ACC112 (cell line): ENCODE results near the gene BTBD9.
"Not testable (repeated sequence)": the region's sequence is repeated elsewhere in the genome, so short reads cannot be mapped to it uniquely, and the experiment has no call there.

ENCODE experiments used
- H2AFZ ChIP-seq: fragments of 200-600 bp; sonication (generic); one replicate; pipeline ENCODE4 v1.6.0; 2017; ENCODE audit warnings: antibody characterized with exemption, low read length; ENCODE audit not compliant: unreplicated experiment
- H3K27ac ChIP-seq: fragments of 200-600 bp; sonication (generic); 2 replicates; pipeline ENCODE4 v1.5.1; 2014; ENCODE audit warnings: low read depth, mild to moderate bottlenecking, antibody characterized with exemption, low read length, moderate library complexity
- H3K27me3 ChIP-seq: fragments of 200-600 bp; sonication (generic); 2 replicates; pipeline ENCODE4 v1.6.1; 2014; ENCODE audit warnings: mild to moderate bottlenecking, antibody characterized with exemption, low read length, moderate library complexity, mixed read lengths; ENCODE audit not compliant: insufficient read depth
- H3K36me3 ChIP-seq: fragments of 200-600 bp; sonication (generic); 2 replicates; pipeline ENCODE4 v1.6.1; 2016; ENCODE audit warnings: mild to moderate bottlenecking, antibody characterized with exemption, low read length, moderate library complexity, mixed read lengths; ENCODE audit not compliant: insufficient read depth
- H3K4me1 ChIP-seq: fragments of 200-600 bp; sonication (generic); one replicate; pipeline ENCODE4 v1.6.1; 2016; ENCODE audit warnings: low read length, mixed read lengths; ENCODE audit not compliant: insufficient read depth, unreplicated experiment, control insufficient read depth
- H3K4me3 ChIP-seq: fragments of 200-600 bp; sonication (generic); 2 replicates; pipeline ENCODE4 v1.5.1; 2014; ENCODE audit warnings: mild to moderate bottlenecking, low read depth, low read length
- H3K79me2 ChIP-seq: fragments of 200-600 bp; sonication (generic); one replicate; pipeline ENCODE4 v1.6.0; 2016; ENCODE audit warnings: low read length; ENCODE audit not compliant: control insufficient read depth, unreplicated experiment, insufficient read depth

The BTBD9 gene

GRCh38 chr6:38350220-38350619, 289.5 kb downstream of the BTBD9 start:
- H3K27ac ChIP-seq = no peak overlapping the region
- H3K4me3 ChIP-seq = no peak overlapping the region
- no peaks in the 10 kb centered on the region for H3K79me2 ChIP-seq
- H3K27me3 ChIP-seq = no peaks in the 10 kb centered on the region
- H3K4me1 ChIP-seq = peaks cover 6% of the 10 kb centered on the region
- no peaks in the 10 kb centered on the region for H3K36me3 ChIP-seq
- no peak overlapping the region for H2AFZ ChIP-seq

GRCh38 chr6:38349795-38350194, 289.9 kb downstream of the BTBD9 start:
- Histone ChIP-seq H3K36me3 (no peaks in the 10 kb centered on the region), H3K4me1 (peaks cover 5% of the 10 kb centered on the region), H3K27me3 (no peaks in the 10 kb centered on the region), H2AFZ (no peak overlapping the region), H3K79me2 (no peaks in the 10 kb centered on the region), H3K27ac (no peak overlapping the region), H3K4me3 (no peak overlapping the region)

- H2AFZ ChIP-seq = no peak overlapping the region
- H3K27me3 ChIP-seq = no peaks in the 10 kb centered on the region
- no peaks in the 10 kb centered on the region for H3K79me2 ChIP-seq
- H3K4me1 ChIP-seq = peaks cover 5% of the 10 kb centered on the region
- H3K4me3 ChIP-seq = no peak overlapping the region
- no peaks in the 10 kb centered on the region for H3K36me3 ChIP-seq
- H3K27ac ChIP-seq = no peak overlapping the region
Observed at GRCh38 chr6:38349221-38349620, 290.5 kb downstream of the BTBD9 start.

GRCh38 chr6:38348371-38348770, 291.4 kb downstream of the BTBD9 start:
- Histone ChIP-seq H3K4me3 (no peak overlapping the region), H3K79me2 (no peaks in the 10 kb centered on the region)

GRCh38 chr6:38347829-38348228, 291.9 kb downstream of the BTBD9 start:
- H3K27me3 ChIP-seq = not testable (repeated sequence)

More at GRCh38 chr6:38348371-38348770, 291.4 kb downstream of the BTBD9 start:
- Histone ChIP-seq H2AFZ (no peak overlapping the region), H3K36me3 (no peaks in the 10 kb centered on the region), H3K4me1 (peaks cover 5% of the 10 kb centered on the region), H3K27me3 (no peaks in the 10 kb centered on the region), H3K27ac (no peak overlapping the region)

GRCh38 chr6:38346291-38347079, 293.2 kb downstream of the BTBD9 start:
- H3K27me3 ChIP-seq = no peaks in the 10 kb centered on the region
- no peak overlapping the region for H2AFZ ChIP-seq
- no peaks in the 10 kb centered on the region for H3K79me2 ChIP-seq
- peaks cover 5% of the 10 kb centered on the region for H3K4me1 ChIP-seq
- H3K4me3 ChIP-seq = no peak overlapping the region
- no peak overlapping the region for H3K27ac ChIP-seq
- H3K36me3 ChIP-seq = no peaks in the 10 kb centered on the region

More at GRCh38 chr6:38347829-38348228, 291.9 kb downstream of the BTBD9 start:
- not testable (repeated sequence) for H3K79me2 ChIP-seq, H3K4me3 ChIP-seq, H3K4me1 ChIP-seq, H3K27ac ChIP-seq, H3K36me3 ChIP-seq, H2AFZ ChIP-seq

- Histone ChIP-seq H3K27ac (no peak overlapping the region), H3K4me3 (no peak overlapping the region), H3K79me2 (no peaks in the 10 kb centered on the region), H3K36me3 (no peaks in the 10 kb centered on the region), H3K4me1 (peaks cover 5% of the 10 kb centered on the region), H2AFZ (no peak overlapping the region), H3K27me3 (no peaks in the 10 kb centered on the region)
Observed at GRCh38 chr6:38345586-38345985, 294.1 kb downstream of the BTBD9 start.

GRCh38 chr6:38341496-38341895, 298.2 kb downstream of the BTBD9 start:
- Histone ChIP-seq H3K36me3 (no peaks in the 10 kb centered on the region), H3K4me3 (no peak overlapping the region), H2AFZ (no peak overlapping the region), H3K27ac (no peak overlapping the region), H3K27me3 (no peaks in the 10 kb centered on the region), H3K4me1 (peaks cover 11% of the 10 kb centered on the region), H3K79me2 (no peaks in the 10 kb centered on the region)

GRCh38 chr6:38339914-38340313, 299.8 kb downstream of the BTBD9 start:
- no peaks in the 10 kb centered on the region for H3K36me3 ChIP-seq
- H3K27me3 ChIP-seq = no peaks in the 10 kb centered on the region
- H2AFZ ChIP-seq = no peak overlapping the region
- H3K4me1 ChIP-seq = peaks cover 11% of the 10 kb centered on the region
- H3K79me2 ChIP-seq = no peaks in the 10 kb centered on the region
- H3K4me3 ChIP-seq = no peak overlapping the region
- no peak overlapping the region for H3K27ac ChIP-seq

GRCh38 chr6:38337819-38338465, 301.8 kb downstream of the BTBD9 start:
- H3K27ac ChIP-seq = peak overlapping the region; percentile 27

GRCh38 chr6:38336922-38337321, 302.8 kb downstream of the BTBD9 start:
- peaks cover 11% of the 10 kb centered on the region for H3K4me1 ChIP-seq
- no peaks in the 10 kb centered on the region for H3K36me3 ChIP-seq
- no peak overlapping the region for H2AFZ ChIP-seq
- H3K27me3 ChIP-seq = no peaks in the 10 kb centered on the region
- no peaks in the 10 kb centered on the region for H3K79me2 ChIP-seq
- H3K4me3 ChIP-seq = no peak overlapping the region
- no peak overlapping the region for H3K27ac ChIP-seq

More at GRCh38 chr6:38337819-38338465, 301.8 kb downstream of the BTBD9 start:
- Histone ChIP-seq H3K4me1 (peaks cover 11% of the 10 kb centered on the region), H3K4me3 (no peak overlapping the region), H3K79me2 (no peaks in the 10 kb centered on the region), H3K27me3 (no peaks in the 10 kb centered on the region), H3K36me3 (no peaks in the 10 kb centered on the region), H2AFZ (peak overlapping the region; percentile 32)
